Vagina (tissue), 2 donors: ENCODE results near the gene CDK16. TPM values are rescaled to one million over a fixed set of nuclear protein-coding genes. Genes with fewer than 3 reads are reported as not detected.

Experiments used
- DNase-seq, 2 donors: peaks; one replicate each; pipeline ENCODE4 v3.0.0-alpha.2; 2017; ENCODE audit errors: extremely low spot score in 2 of 2
- H3K27ac ChIP-seq: fragments of 200-600 bp; sonication (generic); one replicate; pipeline ENCODE4 v1.5.1; 2019
- H3K27me3 ChIP-seq: fragments of 200-600 bp; sonication (generic); one replicate; pipeline ENCODE4 v1.5.1; 2019
- H3K36me3 ChIP-seq, 2 donors: fragments of 200-600 bp; sonication (generic); one replicate each; pipeline ENCODE4 v1.5.1; 2017 to 2019
- H3K4me1 ChIP-seq: fragments of 200-600 bp; sonication (generic); one replicate; pipeline ENCODE4 v1.5.1; 2019
- H3K4me3 ChIP-seq, 2 donors: fragments of 200-600 bp; sonication (generic); 1 replicate in 1 of 2; 2 replicates in 1 of 2; pipeline ENCODE4 v1.5.1; 2016 to 2019
- H3K9me3 ChIP-seq: fragments of 200-600 bp; sonication (generic); one replicate; pipeline ENCODE4 v1.5.1; 2019
- POLR2A ChIP-seq, 2 donors: fragments of 450-650 bp; IDR thresholded peaks; one replicate each; pipeline ENCODE4 v1.6.1; 2017; ENCODE audit warnings: antibody characterized with exemption in 2 of 2, mild to moderate bottlenecking in 2 of 2, moderate library complexity in 2 of 2
- POLR2AphosphoS5 ChIP-seq, 2 donors: sonication (generic); formaldehyde crosslinking; IDR thresholded peaks; one replicate each; pipeline ENCODE4 v1.9.0; 2017; ENCODE audit warnings: antibody characterized with exemption in 2 of 2, mild to moderate bottlenecking in 2 of 2, low read depth in 1 of 2; ENCODE audit not compliant: insufficient read depth in 1 of 2
- intact Hi-C: fragments of 100-400 bp; cut with DNase I; formaldehyde crosslinking; loops from one replicate; pipeline ENCODE4 v1.15.1; 2023
- total RNA-seq: library from RNA; depleted of rRNA; stranded (reverse); fragments of >200 nt; gene quantifications from one replicate; pipeline ENCODE4 v1.2.3, GENCODE V29; 2016
- TF ChIP-seq, protein P1 (sequence below), 3 experiments: fragments of 450-650 bp in 2 of 3; fragments of 200-600 bp in 1 of 3; sonication (generic) in 1 of 3; IDR thresholded peaks; one replicate each; pipeline ENCODE4 v1.5.1; 2017 to 2019; ENCODE audit warnings: antibody characterized with exemption in 3 of 3, mild to moderate bottlenecking in 2 of 3, moderate library complexity in 2 of 3

Gene CDK16
- total RNA-seq, 1 donor from 2014 or later = 73.9 TPM

DNA sequence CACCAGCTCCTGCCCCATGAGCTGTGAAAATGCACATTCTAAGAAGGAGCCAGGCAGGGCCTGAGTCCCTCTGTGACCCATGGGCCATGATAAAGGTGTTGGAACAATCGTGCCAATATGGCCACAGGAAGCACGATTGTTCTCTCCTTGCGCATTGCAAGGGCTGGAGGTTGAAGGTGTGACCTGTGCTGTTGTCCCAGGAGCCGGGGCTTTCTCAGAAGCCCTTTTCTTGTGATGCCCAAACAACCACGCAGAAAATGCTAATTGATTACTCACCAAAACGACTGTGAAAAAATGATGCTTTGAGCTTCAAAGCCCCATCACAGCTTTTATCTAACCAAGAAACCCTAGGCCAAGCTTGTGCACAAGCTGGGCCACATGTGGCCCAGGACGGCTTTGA is 48.2 kb downstream of the CDK16 start:
- no peaks in the 10 kb centered on the region for H3K36me3 ChIP-seq
- intact Hi-C loops = no loop called here
- no peak for DNase-seq
- H3K4me1 ChIP-seq = no peaks in the 10 kb centered on the region
- no peak overlapping the region for H3K4me3 ChIP-seq
- no peaks in the 10 kb centered on the region for H3K27me3 ChIP-seq
- no peak overlapping the region for H3K27ac ChIP-seq
- H3K9me3 ChIP-seq = no peaks in the 10 kb centered on the region
- TF ChIP-seq, protein P1, sequence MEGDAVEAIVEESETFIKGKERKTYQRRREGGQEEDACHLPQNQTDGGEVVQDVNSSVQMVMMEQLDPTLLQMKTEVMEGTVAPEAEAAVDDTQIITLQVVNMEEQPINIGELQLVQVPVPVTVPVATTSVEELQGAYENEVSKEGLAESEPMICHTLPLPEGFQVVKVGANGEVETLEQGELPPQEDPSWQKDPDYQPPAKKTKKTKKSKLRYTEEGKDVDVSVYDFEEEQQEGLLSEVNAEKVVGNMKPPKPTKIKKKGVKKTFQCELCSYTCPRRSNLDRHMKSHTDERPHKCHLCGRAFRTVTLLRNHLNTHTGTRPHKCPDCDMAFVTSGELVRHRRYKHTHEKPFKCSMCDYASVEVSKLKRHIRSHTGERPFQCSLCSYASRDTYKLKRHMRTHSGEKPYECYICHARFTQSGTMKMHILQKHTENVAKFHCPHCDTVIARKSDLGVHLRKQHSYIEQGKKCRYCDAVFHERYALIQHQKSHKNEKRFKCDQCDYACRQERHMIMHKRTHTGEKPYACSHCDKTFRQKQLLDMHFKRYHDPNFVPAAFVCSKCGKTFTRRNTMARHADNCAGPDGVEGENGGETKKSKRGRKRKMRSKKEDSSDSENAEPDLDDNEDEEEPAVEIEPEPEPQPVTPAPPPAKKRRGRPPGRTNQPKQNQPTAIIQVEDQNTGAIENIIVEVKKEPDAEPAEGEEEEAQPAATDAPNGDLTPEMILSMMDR (IDR thresholded peaks at IDR 0.05) = no peak

GRCh38 chrX:47272013-47272408 is 53.5 kb downstream of the CDK16 start:
- H3K36me3 ChIP-seq = no peaks in the 10 kb centered on the region
- H3K4me3 ChIP-seq = no peak overlapping the region
- no peak overlapping the region for H3K27ac ChIP-seq
- no peaks in the 10 kb centered on the region for H3K27me3 ChIP-seq
- H3K9me3 ChIP-seq = no peaks in the 10 kb centered on the region
- intact Hi-C loops = no loop called here
- DNase-seq = no peak
- no peaks in the 10 kb centered on the region for H3K4me1 ChIP-seq
- TF ChIP-seq, protein P1 (IDR thresholded peaks at IDR 0.05) = no peak
- TF ChIP-seq POLR2A (IDR thresholded peaks at IDR 0.05) (no peak), POLR2AphosphoS5 (IDR thresholded peaks at IDR 0.05; ENCODE audit: insufficient read depth in 1 of 2, low read depth in 1 of 2) (no peak)

GRCh38 chrX:47273011-47273730 is 54.7 kb downstream of the CDK16 start:
- no peak overlapping the region for H3K27ac ChIP-seq
- intact Hi-C loops = no loop called here
- no peaks in the 10 kb centered on the region for H3K9me3 ChIP-seq
- no peaks in the 10 kb centered on the region for H3K4me1 ChIP-seq
- no peak overlapping the region for H3K4me3 ChIP-seq
- no peak for DNase-seq
- H3K36me3 ChIP-seq = no peaks in the 10 kb centered on the region
- no peaks in the 10 kb centered on the region for H3K27me3 ChIP-seq
- TF ChIP-seq POLR2AphosphoS5 (IDR thresholded peaks at IDR 0.05; ENCODE audit: insufficient read depth in 1 of 2, low read depth in 1 of 2) = no peak
- no peak for TF ChIP-seq POLR2A (IDR thresholded peaks at IDR 0.05)
- TF ChIP-seq, protein P1 (IDR thresholded peaks at IDR 0.05) = no peak

- Histone ChIP-seq H3K36me3 (no peaks in the 10 kb centered on the region), H3K4me1 (no peaks in the 10 kb centered on the region), H3K4me3 (no peak overlapping the region), H3K9me3 (no peaks in the 10 kb centered on the region), H3K27me3 (no peaks in the 10 kb centered on the region), H3K27ac (no peak overlapping the region)
- intact Hi-C loops = no loop called here
- TF ChIP-seq, protein P1 (IDR thresholded peaks at IDR 0.05) = no peak
- TF ChIP-seq POLR2A (IDR thresholded peaks at IDR 0.05) = no peak
- no peak for TF ChIP-seq POLR2AphosphoS5 (IDR thresholded peaks at IDR 0.05; ENCODE audit: insufficient read depth in 1 of 2, low read depth in 1 of 2)
- DNase-seq = no peak
Observed at GRCh38 chrX:47278691-47279090, 60.2 kb downstream of the CDK16 start.

Other genes with a start within 250 kb of the CDK16 start
- 4.7 TPM for gene RGN, start 140.2 kb upstream of the CDK16 start, total RNA-seq
- gene NDUFB11, start 74.0 kb upstream of the CDK16 start, total RNA-seq = 63.8 TPM
- gene RBM10, start 73.5 kb upstream of the CDK16 start, total RNA-seq = 32.4 TPM
- 168 TPM for gene UBA1, start 24.9 kb upstream of the CDK16 start, total RNA-seq
- gene USP11, start 14.3 kb downstream of the CDK16 start, total RNA-seq = 72.4 TPM
- gene ZNF157, start 151.9 kb downstream of the CDK16 start, total RNA-seq = not detected